BLaER1 treated with 17β-estradiol and CSF1 and Interleukin-3, amounts not matched to agents 10 nM and 100 nM (cell line): ENCODE data around the gene HS1BP3.

ENCODE experiments used
- H3K27ac ChIP-seq, 11 experiments: shearing (Covaris generic); formaldehyde crosslinking; 2 replicates each; pipeline ENCODE4 v1.8.1; 2022
- H3K27me3 ChIP-seq, 11 experiments: shearing (Covaris generic); formaldehyde crosslinking; 2 replicates each; pipeline ENCODE4 v1.8.1; 2022
- H3K36me3 ChIP-seq, 11 experiments: shearing (Covaris generic); formaldehyde crosslinking; 2 replicates each; pipeline ENCODE4 v1.8.1; 2022
- H3K4me1 ChIP-seq, 10 experiments: shearing (Covaris generic); formaldehyde crosslinking; 2 replicates each; pipeline ENCODE4 v1.8.1; 2022
- H3K4me2 ChIP-seq, 11 experiments: shearing (Covaris generic); formaldehyde crosslinking; 2 replicates each; pipeline ENCODE4 v1.8.1; 2022
- H3K4me3 ChIP-seq, 10 experiments: shearing (Covaris generic); formaldehyde crosslinking; 2 replicates each; pipeline ENCODE4 v1.8.1; 2022
- H3K9ac ChIP-seq, 11 experiments: shearing (Covaris generic); formaldehyde crosslinking; 2 replicates each; pipeline ENCODE4 v1.8.1; 2022
- H3K9me3 ChIP-seq, 11 experiments: shearing (Covaris generic); formaldehyde crosslinking; replicated peaks in 1 of 11; 2 replicates each; pipeline ENCODE4 v1.8.1; 2022
- H4K20me1 ChIP-seq, 11 experiments: shearing (Covaris generic); formaldehyde crosslinking; 2 replicates each; pipeline ENCODE4 v1.8.1; 2022
- Cebpa-rat ChIP-seq, 11 experiments: shearing (Covaris generic); IDR thresholded peaks; 2 replicates each; pipeline ENCODE4 v1.8.1; 2022

The HS1BP3 gene

DNA sequence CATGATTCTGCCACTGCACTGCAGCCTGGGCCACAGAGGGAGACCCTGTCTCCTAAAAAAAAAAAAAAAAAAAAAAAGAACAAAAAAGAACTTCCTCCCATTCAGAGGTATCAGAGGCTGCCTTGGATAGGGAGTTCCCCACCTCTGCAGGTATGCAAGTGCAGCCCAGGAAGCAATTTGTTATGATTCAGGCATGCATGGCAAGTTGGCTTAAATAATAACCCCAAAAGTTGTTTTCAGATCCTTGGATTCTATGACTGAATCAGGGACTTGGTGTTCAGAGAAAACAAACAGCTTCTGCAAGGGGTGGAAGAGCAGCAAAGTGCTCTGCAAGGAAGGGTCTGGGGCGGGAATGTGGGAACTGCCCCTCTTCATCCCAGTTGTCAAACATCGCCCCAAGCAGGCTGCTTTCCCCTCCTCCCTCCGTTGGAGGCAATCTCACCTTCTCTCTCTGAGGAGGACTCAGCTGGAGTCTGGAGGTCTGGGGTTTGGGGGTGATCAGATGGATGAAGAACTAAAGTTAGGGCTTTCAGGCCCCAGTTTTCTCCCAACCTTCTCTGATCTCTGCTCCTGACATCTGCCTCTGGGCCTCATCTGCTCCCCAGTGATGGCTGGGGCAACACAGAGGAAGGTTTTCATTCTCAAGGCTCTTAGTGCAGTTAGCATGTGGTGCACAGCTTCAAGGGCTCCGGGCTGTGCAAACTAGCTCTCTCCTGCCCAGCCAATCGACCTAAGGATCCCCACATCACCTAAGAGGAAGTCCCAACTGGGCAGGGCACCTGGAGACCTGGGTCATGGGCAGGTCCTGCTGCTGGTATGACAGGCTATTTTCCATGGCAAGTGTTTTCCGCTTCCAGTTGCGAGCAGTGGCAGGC lies 12.5 kb upstream of the HS1BP3 start:
- TF ChIP-seq Cebpa-rat (IDR thresholded peaks at IDR 0.05) = no peak
- Histone ChIP-seq H3K4me1 (peaks cover 8 to 19% (median 16%) of the 10 kb centered on the region in 10 experiments; a peak in 18 of 20 replicates), H3K9ac (no peak overlapping the region), H3K4me3 (no peak overlapping the region), H3K27ac (no peak overlapping the region), H3K36me3 (no peaks in the 10 kb centered on the region), H3K27me3 (peaks cover 68 to 70% (median 69%) of the 10 kb centered on the region in 11 experiments), H3K9me3 (no peaks in the 10 kb centered on the region), H3K4me2 (no peak overlapping the region), H4K20me1 (peaks cover 0 to 63% (median 53%) of the 10 kb centered on the region in 11 experiments; a peak in 17 of 22 replicates)

- H3K4me1 ChIP-seq = peaks cover 8 to 15% (median 12%) of the 10 kb centered on the region in 10 experiments; a peak in 17 of 20 replicates
- H4K20me1 ChIP-seq = peaks cover 0 to 53% (median 42%) of the 10 kb centered on the region in 11 experiments; a peak in 17 of 22 replicates
- no peaks in the 10 kb centered on the region for H3K36me3 ChIP-seq
- H3K27ac ChIP-seq = no peak overlapping the region
- peaks cover 58 to 60% (median 59%) of the 10 kb centered on the region in 11 experiments for H3K27me3 ChIP-seq
- no peak overlapping the region for H3K4me3 ChIP-seq
- no peak for TF ChIP-seq Cebpa-rat (IDR thresholded peaks at IDR 0.05)
- H3K9me3 ChIP-seq = no peaks in the 10 kb centered on the region
- H3K9ac ChIP-seq = no peak overlapping the region
- H3K4me2 ChIP-seq = no peak overlapping the region
Measured at GRCh38 chr2:20662308-20662937, 11.5 kb upstream of the HS1BP3 start.

DNA sequence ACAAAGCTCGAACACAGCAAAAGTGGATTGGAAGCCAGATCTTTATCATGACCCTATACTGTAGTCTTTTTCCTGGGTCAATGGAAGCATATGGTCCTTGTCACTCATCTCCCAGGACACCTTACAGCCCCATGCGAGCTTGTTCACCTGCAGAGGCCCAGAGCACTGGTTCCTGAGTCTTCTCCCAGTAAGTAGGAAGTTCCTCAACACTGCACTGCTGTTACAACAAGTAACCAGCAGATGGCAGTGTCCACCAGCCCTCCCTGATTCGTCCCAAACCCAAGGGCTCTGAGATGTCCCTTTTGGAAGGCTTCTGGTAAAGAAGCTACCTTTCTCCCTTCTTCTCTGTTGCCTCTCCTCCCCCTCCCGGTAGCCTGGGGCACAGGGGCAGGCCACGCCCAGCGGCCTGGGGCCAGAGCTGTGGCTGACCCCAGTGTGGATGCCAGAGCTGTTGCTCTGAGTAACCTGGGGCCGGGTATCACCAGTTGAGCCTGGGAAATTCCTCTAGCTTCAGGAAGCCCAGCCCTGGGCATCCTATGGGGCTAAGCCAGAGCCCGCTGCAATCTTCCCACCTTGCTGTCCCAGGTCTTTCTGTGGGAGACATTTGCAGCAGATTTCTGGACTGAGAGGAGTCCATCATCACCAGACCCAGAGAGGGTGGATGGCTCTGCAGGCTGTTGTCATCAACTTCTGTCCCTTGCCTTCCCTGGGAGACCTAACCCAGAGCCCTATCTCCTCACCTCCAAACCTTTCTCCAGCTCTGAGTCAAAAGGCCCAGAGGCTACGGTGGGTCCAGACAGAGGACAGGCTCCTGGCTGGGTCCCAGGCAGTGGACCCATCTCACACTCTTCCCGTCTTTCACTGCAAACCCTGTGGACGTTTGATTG lies 10.8 kb upstream of the HS1BP3 start:
- peaks cover 0 to 51% (median 40%) of the 10 kb centered on the region in 11 experiments; a peak in 17 of 22 replicates for H4K20me1 ChIP-seq
- no peak for TF ChIP-seq Cebpa-rat (IDR thresholded peaks at IDR 0.05)
- H3K4me2 ChIP-seq = no peak overlapping the region
- peaks cover 8 to 12% (median 10%) of the 10 kb centered on the region in 10 experiments; a peak in 16 of 20 replicates for H3K4me1 ChIP-seq
- peaks cover 51 to 52% (median 52%) of the 10 kb centered on the region in 11 experiments for H3K27me3 ChIP-seq
- H3K9me3 ChIP-seq = no peaks in the 10 kb centered on the region
- no peak overlapping the region for H3K4me3 ChIP-seq
- H3K9ac ChIP-seq = no peak overlapping the region
- H3K36me3 ChIP-seq = no peaks in the 10 kb centered on the region
- no peak overlapping the region for H3K27ac ChIP-seq

- H3K27me3 ChIP-seq = peaks cover 42 to 43% (median 43%) of the 10 kb centered on the region in 11 experiments
- H3K4me2 ChIP-seq = no peak overlapping the region
- peaks cover 0 to 3% (median 2%) of the 10 kb centered on the region in 10 experiments; a peak in 13 of 20 replicates for H3K4me1 ChIP-seq
Measured at GRCh38 chr2:20660506-20661420, 9.9 kb upstream of the HS1BP3 start.

GRCh38 chr2:20657522-20658235 lies 6.8 kb upstream of the HS1BP3 start:
- peaks cover 11 to 12% (median 12%) of the 10 kb centered on the region in 11 experiments for H3K27me3 ChIP-seq
- no peak for TF ChIP-seq Cebpa-rat (IDR thresholded peaks at IDR 0.05)
- H3K36me3 ChIP-seq = no peaks in the 10 kb centered on the region
- H3K9ac ChIP-seq = no peak overlapping the region
- no peaks in the 10 kb centered on the region for H3K4me1 ChIP-seq
- H3K27ac ChIP-seq = no peak overlapping the region
- no peak overlapping the region for H3K4me2 ChIP-seq
- peaks cover 0 to 12% (median 8%) of the 10 kb centered on the region in 11 experiments; a peak in 9 of 22 replicates for H4K20me1 ChIP-seq
- H3K9me3 ChIP-seq = no peaks in the 10 kb centered on the region
- no peak overlapping the region for H3K4me3 ChIP-seq

More at GRCh38 chr2:20660506-20661420, 9.9 kb upstream of the HS1BP3 start:
- no peak overlapping the region for H3K9ac ChIP-seq
- H4K20me1 ChIP-seq = peaks cover 0 to 42% (median 31%) of the 10 kb centered on the region in 11 experiments; a peak in 17 of 22 replicates
- H3K36me3 ChIP-seq = no peaks in the 10 kb centered on the region
- H3K27ac ChIP-seq = no peak overlapping the region
- H3K9me3 ChIP-seq = no peaks in the 10 kb centered on the region
- no peak for TF ChIP-seq Cebpa-rat (IDR thresholded peaks at IDR 0.05)
- no peak overlapping the region for H3K4me3 ChIP-seq

GRCh38 chr2:20656561-20656960 lies 5.7 kb upstream of the HS1BP3 start:
- H3K9ac ChIP-seq = no peak overlapping the region
- no peaks in the 10 kb centered on the region for H3K36me3 ChIP-seq
- no peaks in the 10 kb centered on the region for H3K9me3 ChIP-seq
- no peak overlapping the region for H3K4me3 ChIP-seq
- TF ChIP-seq Cebpa-rat (IDR thresholded peaks at IDR 0.05) = no peak
- H3K27me3 ChIP-seq = peaks cover under 1 to 1% (median under 1%) of the 10 kb centered on the region in 11 experiments; a peak in 21 of 22 replicates
- no peak overlapping the region for H3K27ac ChIP-seq
- no peak overlapping the region for H3K4me2 ChIP-seq
- peaks cover 0 to under 1% (median 0%) of the 10 kb centered on the region in 11 experiments; a peak in 3 of 22 replicates for H4K20me1 ChIP-seq
- peaks cover 2 to 4% (median 3%) of the 10 kb centered on the region in 10 experiments for H3K4me1 ChIP-seq

DNA sequence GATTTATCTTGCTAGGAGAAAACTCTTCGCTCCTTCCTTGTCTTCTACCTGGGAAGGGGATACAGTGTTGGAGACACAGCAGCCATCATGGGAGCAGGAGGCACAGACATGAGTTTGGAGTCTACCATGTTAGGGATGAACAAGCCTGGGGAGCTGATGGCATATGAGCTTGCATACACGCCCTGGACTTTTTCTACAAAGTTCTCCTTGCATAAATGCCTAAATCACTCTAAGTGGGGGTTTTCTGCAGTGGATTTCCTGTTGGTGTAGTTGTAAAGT lies 3.6 kb upstream of the HS1BP3 start:
- H3K4me3 ChIP-seq = no peak overlapping the region
- no peaks in the 10 kb centered on the region for H3K9me3 ChIP-seq
- no peak overlapping the region for H3K4me2 ChIP-seq
- peaks cover 13 to 21% (median 18%) of the 10 kb centered on the region in 10 experiments for H3K4me1 ChIP-seq
- no peak overlapping the region for H3K27ac ChIP-seq
- H3K36me3 ChIP-seq = no peaks in the 10 kb centered on the region
- no peak overlapping the region for H3K9ac ChIP-seq
- no peak for TF ChIP-seq Cebpa-rat (IDR thresholded peaks at IDR 0.05)
- H3K27me3 ChIP-seq = no peaks in the 10 kb centered on the region
- H4K20me1 ChIP-seq = peaks cover 0 to 9% (median 0%) of the 10 kb centered on the region in 11 experiments; a peak in 7 of 22 replicates
